MG63 (cell line): ENCODE data around the gene RCC1. TPM values are rescaled to one million over a fixed set of nuclear protein-coding genes. Genes with fewer than 3 reads are reported as not detected.
"Not testable (repeated sequence)": the region's sequence is repeated elsewhere in the genome, so short reads cannot be mapped to it uniquely, and the experiment has no call there.

Experiments
- DNase-seq: peaks from one replicate; pipeline ENCODE4 v3.0.0-alpha.2; 2020
- H3K27me3 ChIP-seq: fragments of 250-450 bp; sonication (Bioruptor Pico); 2 replicates; pipeline ENCODE4 v1.5.1; 2020; ENCODE audit warnings: mild to moderate bottlenecking, moderate library complexity
- H3K36me3 ChIP-seq: fragments of 250-450 bp; sonication (Bioruptor Pico); 2 replicates; pipeline ENCODE4 v1.5.1; 2020; ENCODE audit warnings: mild to moderate bottlenecking, moderate library complexity
- H3K4me3 ChIP-seq: fragments of 250-450 bp; sonication (Bioruptor Pico); 2 replicates; pipeline ENCODE4 v1.5.1; 2020; ENCODE audit warnings: mild to moderate bottlenecking, moderate library complexity
- H3K9me3 ChIP-seq: fragments of 250-450 bp; sonication (Bioruptor Pico); 2 replicates; pipeline ENCODE4 v1.5.1; 2020; ENCODE audit warnings: mild to moderate bottlenecking, moderate library complexity
- total RNA-seq: library from RNA; depleted of rRNA; stranded (reverse); fragments of >200 nt; shearing (Covaris generic); gene quantifications from 2 replicates; pipeline ENCODE4 v1.2.3, GENCODE V29; 2014; ENCODE audit warnings: low replicate concordance

Gene RCC1
- total RNA-seq, 1 experiment from 2014 or later: 153 TPM

- H3K4me3 ChIP-seq, H3K27me3 ChIP-seq, DNase-seq, H3K9me3 ChIP-seq: not testable (repeated sequence)
- peaks cover 51% of the 10 kb centered on the region for H3K36me3 ChIP-seq
Observed at GRCh38 chr1:28525002-28525642, 19.3 kb downstream of the RCC1 start.

DNA sequence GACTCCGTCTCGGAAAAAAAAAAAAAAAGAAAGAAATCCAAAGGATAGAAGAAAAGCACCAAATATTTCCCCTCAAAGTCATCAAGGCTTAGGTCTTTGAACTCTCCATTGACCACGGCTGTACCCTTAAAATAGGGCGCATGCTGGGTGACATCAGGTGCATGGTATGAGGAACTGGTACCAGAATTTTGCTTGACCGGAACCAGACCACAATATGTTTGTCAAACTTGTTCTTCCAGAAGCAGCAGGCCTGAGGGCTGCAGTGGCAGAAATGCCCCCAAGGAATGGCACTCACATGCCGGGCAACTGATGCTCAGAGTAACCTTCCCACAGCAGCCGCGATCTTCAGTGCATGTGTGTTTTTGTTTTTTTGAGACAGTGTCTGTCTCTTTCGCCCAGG is 21.0 kb downstream of the RCC1 start:
- H3K9me3 ChIP-seq: no peaks in the 10 kb centered on the region
- no peaks in the 10 kb centered on the region for H3K27me3 ChIP-seq
- no peak for DNase-seq
- peaks cover 53% of the 10 kb centered on the region for H3K36me3 ChIP-seq
- H3K4me3 ChIP-seq: no peak overlapping the region

- no peak for DNase-seq
- H3K36me3 ChIP-seq: peaks cover 64% of the 10 kb centered on the region
- H3K27me3 ChIP-seq: no peaks in the 10 kb centered on the region
- no peak overlapping the region for H3K4me3 ChIP-seq
- H3K9me3 ChIP-seq: no peaks in the 10 kb centered on the region
Observed at GRCh38 chr1:28530456-28530855, 24.6 kb downstream of the RCC1 start.

DNA sequence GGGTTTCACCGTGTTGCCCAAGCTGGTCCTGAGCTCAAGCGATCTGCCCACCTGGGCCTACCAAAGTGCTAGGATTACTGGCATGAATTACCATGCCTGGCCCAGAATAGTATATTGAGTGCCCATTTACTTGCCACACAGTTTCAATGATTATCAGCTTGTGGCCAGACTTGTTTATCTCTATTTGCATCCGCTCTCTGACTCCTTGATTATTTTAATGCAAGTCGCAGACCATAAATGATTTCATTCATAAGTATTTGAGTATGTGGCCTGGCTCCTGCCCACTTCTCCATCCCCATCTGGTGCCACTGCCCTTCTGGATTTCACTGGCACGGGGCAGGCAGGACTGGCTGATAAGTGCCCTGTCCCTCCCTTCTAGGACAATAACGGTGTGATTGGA is 28.8 kb downstream of the RCC1 start:
- Histone ChIP-seq H3K4me3 (no peak overlapping the region), H3K36me3 (peaks cover 80% of the 10 kb centered on the region), H3K9me3 (no peaks in the 10 kb centered on the region), H3K27me3 (no peaks in the 10 kb centered on the region)
- DNase-seq: no peak

DNA sequence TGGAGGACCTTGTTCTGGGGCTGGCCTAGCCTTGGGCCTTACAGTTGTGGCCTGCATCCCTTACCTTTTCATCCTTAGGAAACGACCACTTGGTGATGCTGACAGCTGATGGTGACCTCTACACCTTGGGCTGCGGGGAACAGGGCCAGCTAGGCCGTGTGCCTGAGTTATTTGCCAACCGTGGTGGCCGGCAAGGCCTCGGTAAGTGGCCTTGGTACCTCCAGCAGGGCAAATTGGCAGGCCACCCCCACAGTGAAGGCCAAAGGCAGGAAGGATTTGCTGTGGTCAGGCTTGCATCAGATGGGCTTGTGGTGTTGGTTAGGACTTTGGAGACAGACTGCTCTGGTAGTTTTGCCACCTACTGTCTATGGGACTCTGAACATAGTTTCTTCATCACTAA is 29.3 kb downstream of the RCC1 start:
- Histone ChIP-seq H3K4me3 (no peak overlapping the region), H3K36me3 (peaks cover 81% of the 10 kb centered on the region), H3K9me3 (no peaks in the 10 kb centered on the region), H3K27me3 (no peaks in the 10 kb centered on the region)
- no peak for DNase-seq

DNA sequence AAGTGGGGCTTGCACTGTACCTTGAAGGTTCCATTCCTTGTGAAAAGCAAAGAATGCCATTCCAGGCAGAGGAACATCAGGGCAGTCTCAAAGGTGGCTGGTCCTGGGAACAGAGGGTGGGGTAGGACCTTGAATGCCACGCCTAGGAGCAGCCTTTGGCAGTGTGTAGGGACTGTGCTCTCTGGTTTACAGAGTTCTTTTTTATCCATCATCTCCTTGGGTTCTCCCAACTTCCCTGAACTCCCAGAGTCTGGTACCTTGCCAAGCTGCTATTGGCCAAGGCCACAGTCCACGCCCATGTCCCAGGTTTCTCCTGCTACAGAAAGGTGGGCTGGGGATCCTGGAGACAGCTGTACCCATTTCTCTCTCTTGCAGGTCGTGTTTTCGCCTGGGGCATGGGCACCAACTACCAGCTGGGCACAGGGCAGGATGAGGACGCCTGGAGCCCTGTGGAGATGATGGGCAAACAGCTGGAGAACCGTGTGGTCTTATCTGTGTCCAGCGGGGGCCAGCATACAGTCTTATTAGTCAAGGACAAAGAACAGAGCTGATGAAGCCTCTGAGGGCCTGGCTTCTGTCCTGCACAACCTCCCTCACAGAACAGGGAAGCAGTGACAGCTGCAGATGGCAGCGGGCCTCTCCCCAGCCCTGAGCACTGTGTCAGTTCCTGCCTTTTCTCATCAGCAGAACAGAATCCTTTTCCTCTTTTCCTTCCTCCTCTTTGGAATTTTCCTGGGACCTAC is 31.8 kb downstream of the RCC1 start:
- no peak for DNase-seq
- Histone ChIP-seq H3K9me3 (no peaks in the 10 kb centered on the region; the same call in 1 of the 2 replicates), H3K27me3 (no peaks in the 10 kb centered on the region), H3K4me3 (no peak overlapping the region), H3K36me3 (peaks cover 61% of the 10 kb centered on the region)

- Histone ChIP-seq H3K36me3 (peaks cover 55% of the 10 kb centered on the region), H3K27me3 (no peaks in the 10 kb centered on the region), H3K9me3 (no peaks in the 10 kb centered on the region; the same call in 1 of the 2 replicates), H3K4me3 (no peak overlapping the region)
- DNase-seq: no peak
Observed at GRCh38 chr1:28538286-28538685, 32.4 kb downstream of the RCC1 start.

GRCh38 chr1:28540651-28541050 is 34.8 kb downstream of the RCC1 start:
- no peak for DNase-seq
- Histone ChIP-seq H3K4me3 (no peak overlapping the region), H3K9me3 (no peaks in the 10 kb centered on the region; the same call in 1 of the 2 replicates), H3K36me3 (peaks cover 39% of the 10 kb centered on the region), H3K27me3 (no peaks in the 10 kb centered on the region)

- not testable (repeated sequence) for DNase-seq, H3K9me3 ChIP-seq, H3K4me3 ChIP-seq, H3K27me3 ChIP-seq
- peaks cover 30% of the 10 kb centered on the region for H3K36me3 ChIP-seq
Observed at GRCh38 chr1:28541414-28542015, 35.7 kb downstream of the RCC1 start.

DNA sequence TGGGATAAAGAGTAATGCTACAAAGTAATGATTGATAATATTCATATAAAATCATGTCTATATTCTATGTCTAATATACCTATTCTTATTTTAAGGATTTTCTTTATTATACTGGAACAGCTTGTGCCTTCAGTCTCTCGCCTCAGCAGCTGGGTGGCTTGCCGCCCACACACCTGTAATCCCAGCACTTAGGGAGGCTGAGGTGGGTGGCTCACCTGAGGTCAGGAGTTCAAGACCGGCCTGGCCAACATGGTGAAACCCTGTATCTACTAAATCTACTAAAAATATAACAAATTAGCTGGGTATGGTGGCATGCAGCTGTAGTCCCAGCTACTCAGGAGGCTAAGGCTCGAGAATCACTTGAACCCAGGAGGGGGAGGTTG is 39.4 kb downstream of the RCC1 start:
- H3K27me3 ChIP-seq: no peaks in the 10 kb centered on the region
- no peaks in the 10 kb centered on the region; the same call in 1 of the 2 replicates for H3K9me3 ChIP-seq
- DNase-seq: no peak
- H3K36me3 ChIP-seq: no peaks in the 10 kb centered on the region; the same call in 1 of the 2 replicates
- no peak overlapping the region for H3K4me3 ChIP-seq

DNA sequence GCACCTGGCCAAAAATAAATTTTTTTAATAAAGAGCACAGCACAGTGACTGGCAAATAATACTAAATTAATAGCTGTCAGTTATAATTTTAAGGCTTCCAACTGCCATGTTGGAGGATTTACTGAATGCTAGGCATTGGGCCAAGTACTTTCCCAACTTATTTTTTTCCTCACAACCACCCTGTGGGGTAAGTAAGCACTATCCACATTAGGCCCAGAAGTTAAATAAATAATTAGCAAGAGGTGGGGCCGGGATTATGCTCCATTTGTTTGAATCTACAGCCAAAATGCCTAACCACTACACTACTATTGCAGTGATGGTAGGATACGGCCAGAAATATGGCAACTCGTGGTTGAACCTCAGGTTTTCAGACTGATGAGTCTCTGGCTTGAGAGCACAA is 42.5 kb downstream of the RCC1 start:
- H3K27me3 ChIP-seq: no peaks in the 10 kb centered on the region
- no peak for DNase-seq
- no peak overlapping the region for H3K4me3 ChIP-seq
- H3K9me3 ChIP-seq: no peaks in the 10 kb centered on the region
- no peaks in the 10 kb centered on the region for H3K36me3 ChIP-seq

GRCh38 chr1:28551381-28551780 is 45.5 kb downstream of the RCC1 start:
- Histone ChIP-seq H3K36me3 (peaks cover 15% of the 10 kb centered on the region), H3K27me3 (no peaks in the 10 kb centered on the region)
- DNase-seq: no peak

GRCh38 chr1:28552758-28553663 is 47.2 kb downstream of the RCC1 start, which contains the start of gene TRNAU1AP:
TRNAU1AP (plus strand) TSS chr1:28553085; CDS start chr1:28553111, 26 bp downstream.
- Histone ChIP-seq H3K9me3 (no peaks in the 10 kb centered on the region), H3K36me3 (peaks cover 17% of the 10 kb centered on the region), H3K4me3 (peak within 1 kb of the TSS; percentile 82), H3K27me3 (no peaks in the 10 kb centered on the region)
- peak; percentile 94 for DNase-seq

More at GRCh38 chr1:28551381-28551780, 45.5 kb downstream of the RCC1 start:
- Histone ChIP-seq H3K9me3 (no peaks in the 10 kb centered on the region), H3K4me3 (no peak overlapping the region)

DNA sequence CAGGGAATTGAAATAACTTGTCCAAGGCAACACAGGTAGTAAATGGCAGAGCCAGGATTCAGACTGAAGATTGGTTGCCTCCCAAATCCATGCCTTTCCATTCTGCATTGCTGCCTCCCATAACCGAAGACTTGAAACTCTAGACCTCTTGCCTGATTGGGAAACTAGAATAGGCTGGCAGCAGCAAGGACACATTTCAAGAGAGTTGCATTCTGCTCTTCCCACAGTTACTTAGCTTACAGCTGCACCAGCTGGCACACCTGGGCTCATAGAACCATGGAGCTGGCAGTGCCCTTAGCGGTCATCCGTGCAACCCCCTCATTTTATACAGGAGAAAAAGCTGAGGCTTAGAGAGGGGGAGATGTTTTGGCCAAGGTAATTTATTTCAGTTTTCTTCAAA is 55.0 kb downstream of the RCC1 start:
- Histone ChIP-seq H3K4me3 (no peak overlapping the region), H3K27me3 (no peaks in the 10 kb centered on the region), H3K36me3 (peaks cover 57% of the 10 kb centered on the region), H3K9me3 (no peaks in the 10 kb centered on the region)
- no peak for DNase-seq

DNA sequence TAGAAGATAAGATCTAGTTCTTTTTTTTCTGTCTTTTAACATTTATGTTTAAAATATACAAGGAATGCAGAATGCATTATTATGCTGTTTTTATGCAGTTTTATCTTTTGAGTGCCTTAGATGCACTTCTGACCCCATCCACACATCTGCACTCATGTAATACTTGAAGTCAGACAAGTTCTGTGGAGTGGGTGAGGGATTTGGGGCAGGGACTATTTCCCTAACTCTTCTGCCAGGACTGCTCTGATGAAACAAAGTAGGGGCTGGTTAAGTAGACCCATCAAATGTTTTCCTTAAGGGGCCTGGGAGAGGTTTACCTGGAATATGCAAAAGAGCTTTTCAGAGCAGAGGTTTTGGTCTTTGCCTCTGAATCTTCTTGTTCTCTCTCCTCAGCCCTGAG is 58.5 kb downstream of the RCC1 start:
- Histone ChIP-seq H3K4me3 (no peak overlapping the region), H3K27me3 (no peaks in the 10 kb centered on the region), H3K36me3 (peaks cover 50% of the 10 kb centered on the region), H3K9me3 (no peaks in the 10 kb centered on the region)
- DNase-seq: no peak

DNA sequence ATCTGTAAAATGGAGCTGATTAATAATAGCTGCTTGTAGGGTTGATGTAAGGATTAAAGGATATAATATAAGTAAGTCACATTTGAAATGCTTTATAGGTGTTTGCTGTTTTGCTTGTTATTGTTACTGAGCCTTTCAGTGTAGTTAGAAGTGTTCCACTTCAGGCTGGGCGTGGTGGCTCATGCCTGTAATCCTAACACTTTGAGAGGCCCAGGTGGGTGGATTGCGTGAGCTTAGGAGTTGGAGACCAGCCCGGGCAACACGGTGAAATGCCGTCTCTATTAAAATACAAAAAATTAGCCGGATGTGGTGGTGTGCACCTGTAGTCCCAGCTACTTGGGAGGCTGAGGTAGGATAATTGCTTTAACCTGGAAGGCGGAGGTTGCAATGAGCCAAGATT is 59.2 kb downstream of the RCC1 start:
- Histone ChIP-seq H3K27me3 (no peaks in the 10 kb centered on the region), H3K36me3 (peaks cover 44% of the 10 kb centered on the region), H3K4me3 (no peak overlapping the region), H3K9me3 (no peaks in the 10 kb centered on the region)
- DNase-seq: no peak

DNA sequence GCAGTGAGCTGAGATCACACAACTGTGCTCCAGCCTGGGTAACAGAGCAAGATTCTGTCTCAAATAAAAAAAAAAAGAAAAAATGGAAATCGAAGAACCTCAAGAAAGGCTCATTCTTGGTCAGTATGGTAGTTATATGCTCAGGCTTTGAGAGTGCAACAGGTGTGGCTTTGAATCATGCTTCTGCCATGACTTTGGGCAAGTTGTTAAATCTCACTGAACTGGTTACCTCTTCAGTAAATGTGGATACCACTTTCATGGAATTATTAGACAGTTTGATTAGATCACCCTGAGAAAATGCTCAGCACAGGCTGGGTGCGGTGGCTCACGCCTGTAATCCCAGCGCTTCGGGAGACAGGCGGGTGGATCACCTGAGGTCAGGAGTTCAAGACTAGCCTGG is 59.9 kb downstream of the RCC1 start:
- Histone ChIP-seq H3K27me3 (no peaks in the 10 kb centered on the region), H3K4me3 (no peak overlapping the region), H3K9me3 (no peaks in the 10 kb centered on the region), H3K36me3 (peaks cover 41% of the 10 kb centered on the region)
- no peak for DNase-seq
